GM19043 (cell line): ENCODE results near the gene PKD1.
"Not testable (repeated sequence)": the region's sequence is repeated elsewhere in the genome, so short reads cannot be mapped to it uniquely, and the experiment has no call there.

ENCODE experiments used
- ATAC-seq: cut with Tn5 transposase; IDR thresholded peaks from one replicate; pipeline ENCODE4 v1.9.1; 2021; ENCODE audit warnings: low read depth; ENCODE audit not compliant: unreplicated experiment

Gene PKD1

GRCh38 chr16:2152695-2153506 is 17.2 kb upstream of the PKD1 start:
- no peak for ATAC-seq

- no peak for ATAC-seq
Measured at GRCh38 chr16:2151188-2152091, 15.7 kb upstream of the PKD1 start.

- no peak for ATAC-seq
Measured at GRCh38 chr16:2150418-2151187, 14.9 kb upstream of the PKD1 start.

DNA sequence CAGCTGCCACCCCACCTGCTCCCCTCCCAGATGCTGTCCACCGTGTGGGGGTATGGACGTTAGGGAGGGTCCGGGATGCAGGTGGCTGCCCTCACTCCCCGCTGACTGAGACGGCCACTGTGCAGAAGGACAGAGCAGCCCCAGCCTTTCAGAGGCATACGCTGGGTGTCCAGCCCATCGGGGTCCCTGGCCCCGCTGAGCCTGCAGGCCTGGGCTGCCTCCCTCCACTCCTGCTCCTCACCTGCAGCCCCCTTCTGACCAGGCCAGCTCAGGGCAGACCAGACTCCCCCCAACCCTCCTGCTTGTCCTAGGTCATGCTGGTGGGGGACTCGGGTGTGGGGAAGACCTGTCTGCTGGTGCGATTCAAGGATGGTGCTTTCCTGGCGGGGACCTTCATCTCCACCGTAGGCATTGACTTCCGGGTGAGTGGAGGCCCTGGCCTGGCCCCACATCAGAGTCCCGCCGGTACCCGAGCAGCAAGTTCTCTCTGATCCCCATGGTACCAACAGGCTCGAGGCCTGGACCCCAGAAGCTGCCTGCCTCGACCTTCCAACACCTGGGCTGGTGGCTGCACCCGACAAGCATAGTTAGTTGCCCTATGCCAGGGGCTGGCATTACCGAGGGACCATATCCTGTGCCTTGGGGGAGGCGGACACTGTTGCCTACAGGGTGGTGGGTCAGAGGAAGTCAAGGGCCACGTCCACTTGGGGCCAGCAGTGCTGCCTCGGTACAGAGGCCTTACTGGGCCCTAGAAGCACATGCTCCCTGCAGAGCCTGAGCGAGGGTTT is 14.1 kb upstream of the PKD1 start:
- no peak for ATAC-seq

DNA sequence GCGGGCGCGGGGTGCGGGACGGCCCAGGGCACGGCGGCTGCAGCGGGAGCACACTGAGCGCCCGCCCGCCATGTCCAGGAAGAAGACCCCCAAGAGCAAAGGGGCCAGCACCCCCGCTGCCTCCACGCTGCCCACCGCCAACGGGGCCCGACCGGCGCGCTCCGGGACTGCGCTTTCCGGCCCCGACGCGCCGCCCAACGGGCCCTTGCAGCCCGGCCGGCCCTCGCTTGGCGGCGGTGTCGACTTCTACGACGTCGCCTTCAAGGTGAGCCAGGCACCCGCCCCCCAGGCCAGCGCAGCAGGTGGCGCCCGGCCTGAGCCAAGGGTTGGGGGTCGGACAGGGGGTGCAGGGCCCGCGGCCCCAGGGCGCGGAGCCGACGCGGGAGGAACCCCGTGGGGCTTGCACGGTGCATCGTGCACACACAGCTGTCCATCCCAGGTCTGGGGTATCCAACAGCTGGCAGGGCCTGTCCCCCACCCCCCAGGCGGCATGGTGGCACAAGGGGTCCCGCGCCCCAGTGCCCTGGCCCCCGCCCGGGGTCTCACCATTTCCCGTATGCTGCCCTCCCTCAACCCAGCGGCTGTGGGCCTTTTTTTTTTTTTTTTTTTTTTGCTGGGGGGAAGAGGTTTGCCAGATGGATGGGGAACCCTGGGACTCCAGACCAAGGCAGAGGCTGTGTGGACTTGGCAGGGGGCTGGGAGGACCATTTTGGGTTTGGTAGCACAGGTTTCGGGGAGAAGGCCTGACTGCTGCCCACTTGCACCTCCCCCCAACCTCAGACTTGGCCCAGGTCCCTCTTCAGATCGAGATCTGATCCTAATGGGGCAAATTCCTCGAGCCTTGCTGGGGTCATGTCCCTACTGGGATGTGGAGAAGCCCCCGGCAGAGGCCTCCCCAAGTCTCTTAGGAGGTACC is 13.3 kb upstream of the PKD1 start:
- no peak for ATAC-seq

- ATAC-seq = no peak
Measured at GRCh38 chr16:2147981-2148671, 12.4 kb upstream of the PKD1 start, which contains the start of gene RAB26. Gene RAB26 (plus strand): TSS chr16:2148625. CDS start chr16:2148784, 159 bp downstream.

- ATAC-seq = no peak
Measured at GRCh38 chr16:2147378-2147777, 11.7 kb upstream of the PKD1 start.

GRCh38 chr16:2145843-2146242 is 10.1 kb upstream of the PKD1 start:
- no peak for ATAC-seq

DNA sequence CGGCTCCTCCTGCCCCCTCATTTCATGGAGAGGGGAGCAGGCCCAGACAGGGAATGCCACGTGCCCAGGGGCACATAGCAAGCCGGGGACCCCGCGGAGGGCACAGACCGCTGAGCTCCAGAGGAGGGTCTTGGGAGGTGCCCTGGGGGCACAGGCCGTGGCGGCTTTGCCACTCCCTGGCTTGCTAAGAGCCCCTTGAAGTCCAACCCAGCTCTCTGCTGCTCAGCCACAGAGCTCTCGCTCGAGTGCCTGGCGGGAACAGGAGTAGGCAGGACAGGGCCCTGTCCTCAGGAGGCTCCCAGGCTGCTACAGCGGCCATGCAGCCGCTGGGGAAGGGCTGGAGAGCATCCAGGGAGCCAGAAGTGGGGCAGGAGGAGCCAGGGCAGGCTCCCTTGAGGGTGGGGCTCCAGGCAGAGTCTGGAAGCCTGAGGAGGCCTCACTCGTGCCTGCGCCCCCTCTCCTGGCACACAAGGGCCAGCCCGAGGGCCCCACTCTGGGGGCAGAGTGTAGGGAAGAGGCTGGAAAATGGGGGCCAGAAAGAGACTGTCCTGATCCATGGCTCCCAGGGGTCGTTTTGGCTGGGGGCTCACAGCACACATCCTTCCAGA is 8.3 kb upstream of the PKD1 start:
- ATAC-seq = no peak

- no peak for ATAC-seq
Measured at GRCh38 chr16:2142942-2143877, 7.5 kb upstream of the PKD1 start.

DNA sequence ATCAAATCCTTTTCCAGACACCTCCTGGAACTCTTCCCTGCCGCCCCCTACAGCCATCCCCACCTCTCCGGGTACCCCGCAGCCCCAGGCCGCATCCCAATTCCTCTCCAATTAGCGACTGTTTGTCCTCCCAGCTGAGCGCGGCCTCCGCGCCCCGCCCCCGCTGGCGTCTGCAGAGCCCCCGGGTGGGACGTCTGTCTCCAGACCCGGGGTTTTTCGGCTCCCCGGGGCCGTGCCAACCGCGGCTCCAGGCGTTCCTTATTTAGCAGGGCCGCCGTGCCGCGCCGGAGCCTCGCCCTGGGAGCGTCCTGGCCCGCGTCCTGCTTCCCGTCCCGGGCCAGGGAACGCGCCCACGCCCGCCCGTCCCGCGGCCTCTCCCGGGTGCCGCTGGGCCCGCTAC is 627 bp downstream of the PKD1 start:
- ATAC-seq = not testable (repeated sequence)

GRCh38 chr16:2133797-2134196 is 1.9 kb downstream of the PKD1 start:
- not testable (repeated sequence) for ATAC-seq

GRCh38 chr16:2129890-2130447 is 5.7 kb downstream of the PKD1 start:
- ATAC-seq = not testable (repeated sequence)

- not testable (repeated sequence) for ATAC-seq
Measured at GRCh38 chr16:2129251-2129650, 6.4 kb downstream of the PKD1 start.

DNA sequence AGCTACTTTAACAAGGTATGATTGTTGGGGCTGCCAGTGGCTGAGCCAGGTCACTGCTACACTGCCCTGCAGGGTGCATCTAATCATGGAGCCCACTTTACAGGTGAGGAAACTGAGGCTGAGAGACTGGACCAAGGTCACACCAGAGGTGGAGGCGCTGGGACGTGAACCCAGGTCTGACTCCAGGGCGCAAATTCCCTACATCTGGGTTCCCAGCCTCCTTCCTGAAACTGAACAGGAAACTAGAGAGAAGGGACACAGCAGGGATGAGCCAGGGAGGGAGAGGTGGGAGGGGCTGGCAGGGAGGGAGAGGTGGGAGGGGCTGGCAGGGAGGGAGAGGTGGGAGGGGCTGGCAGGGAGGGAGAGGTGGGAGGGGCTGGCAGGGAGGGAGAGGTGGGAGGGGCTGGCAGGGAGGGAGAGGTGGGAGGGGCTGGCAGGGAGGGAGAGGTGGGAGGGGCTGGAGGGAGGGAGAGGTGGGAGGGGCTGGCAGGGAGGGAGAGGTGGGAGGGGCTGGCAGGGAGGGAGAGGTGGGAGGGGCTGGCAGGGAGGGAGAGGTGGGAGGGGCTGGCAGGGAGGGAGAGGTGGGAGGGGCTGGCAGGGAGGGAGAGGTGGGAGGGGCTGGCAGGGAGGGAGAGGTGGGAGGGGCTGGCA is 7.9 kb downstream of the PKD1 start:
- ATAC-seq = not testable (repeated sequence)
